Measurements from ENCODE around the gene SMIM38. TPM values are rescaled to one million over a fixed set of nuclear protein-coding genes. Genes with fewer than 3 reads are reported as not detected.

The SMIM38 gene
- total RNA-seq, 1 donor from 2014 or later: not detected

- TF ChIP-seq, protein P1, sequence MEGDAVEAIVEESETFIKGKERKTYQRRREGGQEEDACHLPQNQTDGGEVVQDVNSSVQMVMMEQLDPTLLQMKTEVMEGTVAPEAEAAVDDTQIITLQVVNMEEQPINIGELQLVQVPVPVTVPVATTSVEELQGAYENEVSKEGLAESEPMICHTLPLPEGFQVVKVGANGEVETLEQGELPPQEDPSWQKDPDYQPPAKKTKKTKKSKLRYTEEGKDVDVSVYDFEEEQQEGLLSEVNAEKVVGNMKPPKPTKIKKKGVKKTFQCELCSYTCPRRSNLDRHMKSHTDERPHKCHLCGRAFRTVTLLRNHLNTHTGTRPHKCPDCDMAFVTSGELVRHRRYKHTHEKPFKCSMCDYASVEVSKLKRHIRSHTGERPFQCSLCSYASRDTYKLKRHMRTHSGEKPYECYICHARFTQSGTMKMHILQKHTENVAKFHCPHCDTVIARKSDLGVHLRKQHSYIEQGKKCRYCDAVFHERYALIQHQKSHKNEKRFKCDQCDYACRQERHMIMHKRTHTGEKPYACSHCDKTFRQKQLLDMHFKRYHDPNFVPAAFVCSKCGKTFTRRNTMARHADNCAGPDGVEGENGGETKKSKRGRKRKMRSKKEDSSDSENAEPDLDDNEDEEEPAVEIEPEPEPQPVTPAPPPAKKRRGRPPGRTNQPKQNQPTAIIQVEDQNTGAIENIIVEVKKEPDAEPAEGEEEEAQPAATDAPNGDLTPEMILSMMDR (IDR thresholded peaks at IDR 0.05; ENCODE audit: unreplicated experiment): no peak
- Mint-ChIP-seq H3K27ac (ENCODE audit: unreplicated experiment) (no peak overlapping the region), H3K36me3 (ENCODE audit: low read depth, unreplicated experiment) (no peaks in the 10 kb centered on the region), H3K4me3 (ENCODE audit: unreplicated experiment) (no peak overlapping the region), H3K9me3 (ENCODE audit: unreplicated experiment) (no peaks in the 10 kb centered on the region), H3K4me1 (ENCODE audit: unreplicated experiment) (no peaks in the 10 kb centered on the region), H3K27me3 (ENCODE audit: unreplicated experiment) (peaks cover 14% of the 10 kb centered on the region)
- DNase-seq (ENCODE audit: low spot score): no peak
Measured at GRCh38 chr11:69167916-69168691, 12.4 kb downstream of the SMIM38 start.

DNA sequence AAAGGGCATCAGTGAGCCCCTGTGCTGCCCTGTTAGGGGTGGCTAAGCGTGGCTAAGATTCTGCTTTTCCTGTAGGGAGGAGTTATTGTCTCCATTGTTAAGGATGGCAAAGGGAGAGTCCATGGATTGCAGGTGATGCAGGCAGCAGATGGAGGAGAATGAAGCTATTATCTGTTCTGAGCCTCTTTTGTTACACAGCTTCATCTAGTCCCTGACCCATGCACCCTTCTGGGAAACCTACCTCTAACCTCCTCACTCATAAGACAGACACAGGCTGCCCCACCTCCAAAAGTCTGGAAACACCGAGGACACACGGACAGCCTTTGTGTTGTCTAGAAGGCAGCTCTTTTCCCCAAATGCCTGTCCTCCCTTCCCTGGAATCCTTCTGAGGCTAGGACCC is 13.7 kb downstream of the SMIM38 start:
- DNase-seq (ENCODE audit: low spot score): no peak
- TF ChIP-seq, protein P1 (IDR thresholded peaks at IDR 0.05; ENCODE audit: unreplicated experiment): no peak
- no peaks in the 10 kb centered on the region for H3K9me3 Mint-ChIP-seq (ENCODE audit: unreplicated experiment)
- no peak overlapping the region for H3K4me3 Mint-ChIP-seq (ENCODE audit: unreplicated experiment)
- peaks cover 14% of the 10 kb centered on the region for H3K27me3 Mint-ChIP-seq (ENCODE audit: unreplicated experiment)
- H3K27ac Mint-ChIP-seq (ENCODE audit: unreplicated experiment): no peak overlapping the region
- H3K4me1 Mint-ChIP-seq (ENCODE audit: unreplicated experiment): no peaks in the 10 kb centered on the region
- no peaks in the 10 kb centered on the region for H3K36me3 Mint-ChIP-seq (ENCODE audit: low read depth, unreplicated experiment)

GRCh38 chr11:69170704-69171103 is 15.0 kb downstream of the SMIM38 start:
- no peaks in the 10 kb centered on the region for H3K9me3 Mint-ChIP-seq (ENCODE audit: unreplicated experiment)
- TF ChIP-seq, protein P1 (IDR thresholded peaks at IDR 0.05; ENCODE audit: unreplicated experiment): no peak
- no peak for DNase-seq (ENCODE audit: low spot score)
- no peak overlapping the region for H3K27ac Mint-ChIP-seq (ENCODE audit: unreplicated experiment)
- no peaks in the 10 kb centered on the region for H3K4me1 Mint-ChIP-seq (ENCODE audit: unreplicated experiment)
- no peaks in the 10 kb centered on the region for H3K36me3 Mint-ChIP-seq (ENCODE audit: low read depth, unreplicated experiment)
- peaks cover 14% of the 10 kb centered on the region for H3K27me3 Mint-ChIP-seq (ENCODE audit: unreplicated experiment)
- H3K4me3 Mint-ChIP-seq (ENCODE audit: unreplicated experiment): no peak overlapping the region

GRCh38 chr11:69171476-69172240 is 15.9 kb downstream of the SMIM38 start:
- Mint-ChIP-seq H3K4me3 (ENCODE audit: unreplicated experiment) (no peak overlapping the region), H3K36me3 (ENCODE audit: low read depth, unreplicated experiment) (no peaks in the 10 kb centered on the region), H3K27ac (ENCODE audit: unreplicated experiment) (no peak overlapping the region), H3K27me3 (ENCODE audit: unreplicated experiment) (peaks cover 13% of the 10 kb centered on the region), H3K9me3 (ENCODE audit: unreplicated experiment) (no peaks in the 10 kb centered on the region), H3K4me1 (ENCODE audit: unreplicated experiment) (no peaks in the 10 kb centered on the region)
- TF ChIP-seq, protein P1 (IDR thresholded peaks at IDR 0.05; ENCODE audit: unreplicated experiment): no peak
- DNase-seq (ENCODE audit: low spot score): no peak

- peaks cover 8% of the 10 kb centered on the region for H3K27me3 Mint-ChIP-seq (ENCODE audit: unreplicated experiment)
- H3K27ac Mint-ChIP-seq (ENCODE audit: unreplicated experiment): no peak overlapping the region
- H3K4me1 Mint-ChIP-seq (ENCODE audit: unreplicated experiment): no peaks in the 10 kb centered on the region
- H3K4me3 Mint-ChIP-seq (ENCODE audit: unreplicated experiment): no peak overlapping the region
- no peaks in the 10 kb centered on the region for H3K9me3 Mint-ChIP-seq (ENCODE audit: unreplicated experiment)
- DNase-seq (ENCODE audit: low spot score): no peak
- H3K36me3 Mint-ChIP-seq (ENCODE audit: low read depth, unreplicated experiment): no peaks in the 10 kb centered on the region
- TF ChIP-seq, protein P1 (IDR thresholded peaks at IDR 0.05; ENCODE audit: unreplicated experiment): no peak
Measured at GRCh38 chr11:69172674-69173073, 16.9 kb downstream of the SMIM38 start.

Data from endothelial cell (in vitro differentiated cells).